Chondrocyte (in vitro differentiated cells): Measurements from ENCODE around the gene TEF. TPM values are rescaled to one million over a fixed set of nuclear protein-coding genes. Genes with fewer than 3 reads are reported as not detected.
"Not testable (repeated sequence)": the region's sequence is repeated elsewhere in the genome, so short reads cannot be mapped to it uniquely, and the experiment has no call there.

ENCODE experiments used
- DNase-seq: peaks from one replicate; pipeline ENCODE4 v3.0.0; 2021; ENCODE audit warnings: mixed read lengths, low spot score
- H3K27ac Mint-ChIP-seq: one replicate; pipeline ENCODE4 v1.8.0; 2021; ENCODE audit warnings: mild to moderate bottlenecking, moderate library complexity, mixed read lengths; ENCODE audit not compliant: unreplicated experiment
- H3K27me3 Mint-ChIP-seq: 2 replicates; pipeline ENCODE4 v1.8.0; 2021; ENCODE audit warnings: low read depth, mixed read lengths
- H3K36me3 Mint-ChIP-seq: 2 replicates; pipeline ENCODE4 v1.8.0; 2021; ENCODE audit warnings: low read depth, mixed read lengths
- H3K4me1 Mint-ChIP-seq: 2 replicates; pipeline ENCODE4 v1.8.0; 2021; ENCODE audit warnings: low read depth, mild to moderate bottlenecking, mixed read lengths
- H3K4me3 Mint-ChIP-seq: one replicate; pipeline ENCODE4 v1.8.0; 2021; ENCODE audit warnings: mild to moderate bottlenecking, moderate library complexity, mixed read lengths; ENCODE audit not compliant: unreplicated experiment
- H3K9me3 Mint-ChIP-seq: 2 replicates; pipeline ENCODE4 v1.8.0; 2021; ENCODE audit warnings: low read depth, mixed read lengths
- total RNA-seq: library from RNA; stranded (reverse); gene quantifications from 3 replicates; pipeline ENCODE4 v1.2.1, GENCODE V29; 2021
- TF ChIP-seq, protein P1 (sequence below): fragments of 200-600 bp; sonication (generic); IDR thresholded peaks from 2 replicates; pipeline ENCODE4 v1.5.0; 2021; ENCODE audit warnings: antibody characterized with exemption, mild to moderate bottlenecking, moderate library complexity

The TEF gene
- total RNA-seq, 1 donor from 2014 or later: 3.2 TPM

DNA sequence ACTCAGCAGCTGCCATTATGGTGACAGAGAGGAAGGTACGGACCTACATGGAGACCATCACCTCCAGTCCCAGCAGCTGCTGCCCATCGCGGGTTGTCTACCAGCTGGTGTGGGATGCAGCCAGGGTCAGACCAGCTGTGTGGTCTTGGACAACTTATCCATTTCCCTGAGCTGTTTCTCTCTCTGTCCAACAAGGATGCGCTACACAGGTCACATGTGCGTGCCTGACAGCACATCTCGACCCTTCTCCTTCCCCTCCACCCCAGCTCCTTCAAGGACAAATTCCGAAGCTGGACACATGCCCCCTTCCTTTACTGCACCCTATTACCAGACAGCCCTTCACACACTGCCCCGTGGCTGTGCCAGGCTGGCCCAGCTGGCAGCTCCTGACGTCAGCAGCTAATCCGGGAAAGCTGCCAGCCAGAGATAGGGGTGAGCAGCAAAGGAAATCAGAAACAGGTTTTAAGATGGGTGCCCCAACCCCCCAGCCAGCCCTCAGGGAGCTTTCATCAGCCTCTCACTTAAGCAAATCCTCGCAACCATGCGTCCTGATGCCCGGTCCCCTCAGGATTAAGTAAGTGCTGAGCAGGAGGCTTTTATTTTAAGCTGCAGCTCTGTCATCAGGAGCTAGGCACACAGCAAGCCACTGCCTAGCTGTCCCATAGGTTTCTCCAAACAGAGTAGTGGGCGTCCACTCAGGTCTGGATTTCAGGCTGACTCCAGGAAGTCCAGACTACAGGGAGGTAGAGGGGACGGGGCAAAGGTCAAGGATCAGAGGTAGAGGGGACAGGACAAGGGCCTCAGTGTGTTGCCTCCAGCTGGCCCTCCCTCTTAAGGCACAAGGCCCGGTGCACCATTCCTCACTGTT lies 20.3 kb downstream of the TEF start:
- Mint-ChIP-seq H3K4me1 (peaks cover 19% of the 10 kb centered on the region), H3K9me3 (no peaks in the 10 kb centered on the region), H3K27me3 (no peaks in the 10 kb centered on the region), H3K36me3 (peaks cover 3% of the 10 kb centered on the region), H3K27ac (peak overlapping the region; percentile 83), H3K4me3 (no peak overlapping the region)
- no peak for DNase-seq
- TF ChIP-seq, protein P1, sequence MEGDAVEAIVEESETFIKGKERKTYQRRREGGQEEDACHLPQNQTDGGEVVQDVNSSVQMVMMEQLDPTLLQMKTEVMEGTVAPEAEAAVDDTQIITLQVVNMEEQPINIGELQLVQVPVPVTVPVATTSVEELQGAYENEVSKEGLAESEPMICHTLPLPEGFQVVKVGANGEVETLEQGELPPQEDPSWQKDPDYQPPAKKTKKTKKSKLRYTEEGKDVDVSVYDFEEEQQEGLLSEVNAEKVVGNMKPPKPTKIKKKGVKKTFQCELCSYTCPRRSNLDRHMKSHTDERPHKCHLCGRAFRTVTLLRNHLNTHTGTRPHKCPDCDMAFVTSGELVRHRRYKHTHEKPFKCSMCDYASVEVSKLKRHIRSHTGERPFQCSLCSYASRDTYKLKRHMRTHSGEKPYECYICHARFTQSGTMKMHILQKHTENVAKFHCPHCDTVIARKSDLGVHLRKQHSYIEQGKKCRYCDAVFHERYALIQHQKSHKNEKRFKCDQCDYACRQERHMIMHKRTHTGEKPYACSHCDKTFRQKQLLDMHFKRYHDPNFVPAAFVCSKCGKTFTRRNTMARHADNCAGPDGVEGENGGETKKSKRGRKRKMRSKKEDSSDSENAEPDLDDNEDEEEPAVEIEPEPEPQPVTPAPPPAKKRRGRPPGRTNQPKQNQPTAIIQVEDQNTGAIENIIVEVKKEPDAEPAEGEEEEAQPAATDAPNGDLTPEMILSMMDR: no peak

DNA sequence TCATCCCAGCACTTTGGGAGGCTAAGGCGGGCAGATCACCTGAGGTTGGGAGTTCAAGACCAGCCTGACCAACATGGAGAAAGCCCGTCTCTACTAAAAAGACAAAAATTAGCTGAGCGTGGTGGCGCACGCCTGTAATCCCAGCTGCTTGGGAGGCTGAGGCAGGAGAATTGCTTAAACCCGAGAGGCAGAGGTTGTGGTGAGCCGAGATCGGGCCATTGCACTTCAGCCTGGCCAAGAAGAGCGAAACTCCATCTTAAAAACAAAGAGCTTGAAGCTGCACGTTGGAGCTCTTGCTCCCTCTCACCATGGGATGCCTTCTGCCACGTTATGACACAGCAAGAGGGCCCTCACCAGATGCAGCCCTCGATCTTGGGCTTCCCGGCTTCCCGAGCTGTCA lies 21.1 kb downstream of the TEF start:
- H3K4me3 Mint-ChIP-seq, DNase-seq, H3K27me3 Mint-ChIP-seq, H3K9me3 Mint-ChIP-seq, H3K27ac Mint-ChIP-seq, H3K36me3 Mint-ChIP-seq: not testable (repeated sequence)
- H3K4me1 Mint-ChIP-seq: peaks cover 19% of the 10 kb centered on the region

DNA sequence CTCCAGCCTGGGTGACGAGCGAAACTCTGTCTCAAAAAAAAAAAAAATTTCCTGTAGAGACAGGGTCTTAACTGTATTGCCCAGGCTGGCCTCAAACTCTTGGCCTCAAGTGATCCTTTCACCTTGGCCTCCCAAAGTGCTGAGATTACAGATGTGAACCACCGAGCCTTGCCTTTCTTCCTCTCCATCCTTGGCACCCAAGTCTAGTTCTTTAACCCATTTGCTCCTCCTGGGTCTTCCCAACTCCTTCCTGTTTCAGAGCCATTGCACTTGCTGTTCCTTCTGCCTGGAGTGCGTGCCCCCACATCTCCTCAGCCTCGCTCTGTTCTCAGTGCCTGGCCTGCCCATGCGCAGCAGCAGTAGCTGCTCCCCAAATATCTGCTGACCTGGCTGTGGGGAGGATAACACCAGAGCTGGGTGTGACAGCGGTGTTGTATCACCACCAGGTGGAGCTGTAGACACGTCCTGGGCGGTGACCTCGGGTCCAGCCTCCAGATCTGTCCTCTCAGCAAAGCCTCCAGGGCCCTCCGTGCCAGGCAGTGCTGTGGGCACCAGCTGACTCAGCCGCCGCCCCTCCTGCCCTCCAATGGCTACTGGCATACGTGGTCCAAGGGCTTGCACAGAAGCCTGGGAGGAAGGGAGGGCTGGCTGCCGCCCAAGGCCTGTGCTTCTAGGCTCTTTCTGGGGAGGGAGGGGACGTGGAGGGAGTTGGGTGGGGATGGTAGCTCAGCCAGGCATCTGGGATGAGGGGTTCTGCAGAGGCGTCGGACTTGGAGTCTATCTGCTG lies 22.0 kb downstream of the TEF start:
- no peaks in the 10 kb centered on the region for H3K9me3 Mint-ChIP-seq
- no peaks in the 10 kb centered on the region for H3K36me3 Mint-ChIP-seq
- peak overlapping the region; percentile 84 for H3K27ac Mint-ChIP-seq
- DNase-seq: peak; percentile 97
- peaks cover 19% of the 10 kb centered on the region for H3K4me1 Mint-ChIP-seq
- peak overlapping the region; percentile 40 for H3K4me3 Mint-ChIP-seq
- TF ChIP-seq, protein P1: peak; percentile 96
- no peaks in the 10 kb centered on the region for H3K27me3 Mint-ChIP-seq

DNA sequence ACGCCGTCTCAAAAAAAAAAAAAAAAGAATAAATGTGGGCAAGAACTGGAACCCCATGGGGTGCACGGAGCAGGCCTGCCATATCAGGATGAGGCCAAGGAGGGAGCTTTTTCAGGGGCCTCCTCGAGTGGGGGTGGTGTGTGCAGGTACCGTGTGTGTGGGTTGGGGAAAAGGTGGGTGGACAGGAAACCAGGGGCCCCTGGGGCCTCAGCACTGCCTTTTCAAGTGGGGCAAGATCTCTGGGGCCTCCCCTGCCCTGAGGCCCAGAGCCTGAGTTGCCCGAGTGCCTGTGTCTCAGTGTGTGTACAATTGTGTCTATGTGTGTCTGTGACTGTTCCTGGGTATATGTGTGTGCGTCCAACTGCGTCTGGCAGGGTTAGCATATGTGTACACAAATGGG lies 23.8 kb downstream of the TEF start:
- TF ChIP-seq, protein P1: no peak

DNA sequence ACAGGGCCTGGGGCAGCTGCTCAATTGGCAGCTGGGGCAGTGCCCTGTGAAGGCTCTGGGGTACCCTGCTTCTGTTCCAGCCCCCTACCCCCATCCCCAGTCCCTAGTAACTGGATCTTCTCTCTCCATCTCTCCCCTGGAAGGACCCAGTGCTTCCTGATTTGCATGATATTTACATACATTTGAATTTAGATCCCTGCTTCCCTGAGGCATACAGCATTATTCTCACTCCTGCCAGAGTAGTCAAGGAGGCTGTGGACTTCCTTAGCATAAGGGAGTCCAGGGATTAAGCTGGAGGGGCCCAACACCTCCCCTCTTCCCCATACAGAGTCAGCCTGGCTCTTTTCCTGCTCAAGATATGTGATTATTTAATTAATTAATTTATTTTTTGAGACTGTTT lies 24.7 kb downstream of the TEF start:
- no peak overlapping the region for H3K27ac Mint-ChIP-seq
- no peak overlapping the region for H3K4me3 Mint-ChIP-seq
- no peaks in the 10 kb centered on the region for H3K36me3 Mint-ChIP-seq
- H3K4me1 Mint-ChIP-seq: peaks cover 24% of the 10 kb centered on the region
- H3K27me3 Mint-ChIP-seq: no peaks in the 10 kb centered on the region
- TF ChIP-seq, protein P1: no peak
- no peaks in the 10 kb centered on the region for H3K9me3 Mint-ChIP-seq
- no peak for DNase-seq

More for the DNA sequence above, 23.8 kb downstream of the TEF start:
- Mint-ChIP-seq H3K4me3 (no peak overlapping the region), H3K27me3 (no peaks in the 10 kb centered on the region), H3K9me3 (no peaks in the 10 kb centered on the region), H3K27ac (no peak overlapping the region), H3K36me3 (no peaks in the 10 kb centered on the region), H3K4me1 (peaks cover 23% of the 10 kb centered on the region)
- no peak for DNase-seq
